SJSA1 (cell line): ENCODE results near the gene RYR2. TPM values are rescaled to one million over a fixed set of nuclear protein-coding genes. Genes with fewer than 3 reads are reported as not detected.
"Not testable (repeated sequence)": the region's sequence is repeated elsewhere in the genome, so short reads cannot be mapped to it uniquely, and the experiment has no call there.

ENCODE experiments used
- DNase-seq, 2 experiments: peaks; one replicate each; pipeline ENCODE4 v3.0.0-alpha.2; 2015 to 2020; ENCODE audit warnings: low spot score in 2 of 2, low read depth in 1 of 2
- H3K27ac ChIP-seq: fragments of 250-450 bp; sonication (Bioruptor Pico); 2 replicates; pipeline ENCODE4 v1.5.1; 2020; ENCODE audit warnings: mild to moderate bottlenecking, moderate library complexity
- H3K27me3 ChIP-seq: fragments of 250-450 bp; sonication (Bioruptor Pico); replicated peaks from 2 replicates; pipeline ENCODE4 v1.5.1; 2020; ENCODE audit warnings: mild to moderate bottlenecking, moderate library complexity
- H3K36me3 ChIP-seq: fragments of 250-450 bp; sonication (Bioruptor Pico); 2 replicates; pipeline ENCODE4 v1.5.1; 2020; ENCODE audit warnings: mild to moderate bottlenecking
- H3K4me1 ChIP-seq: fragments of 250-450 bp; sonication (Bioruptor Pico); replicated peaks from 2 replicates; pipeline ENCODE4 v1.6.1; 2021; ENCODE audit warnings: mild to moderate bottlenecking
- H3K4me3 ChIP-seq: fragments of 250-450 bp; sonication (Bioruptor Pico); 2 replicates; pipeline ENCODE4 v1.5.1; 2020; ENCODE audit warnings: mild to moderate bottlenecking
- H3K9me3 ChIP-seq: fragments of 250-450 bp; sonication (Bioruptor Pico); replicated peaks from 2 replicates; pipeline ENCODE4 v1.5.1; 2020; ENCODE audit warnings: mild to moderate bottlenecking
- total RNA-seq: library from RNA; depleted of rRNA; stranded (reverse); fragments of >200 nt; shearing (Covaris generic); gene quantifications from 2 replicates; pipeline ENCODE4 v1.2.3, GENCODE V29; 2014

Gene RYR2
- total RNA-seq, 1 experiment from 2014 or later, result not detected

DNA sequence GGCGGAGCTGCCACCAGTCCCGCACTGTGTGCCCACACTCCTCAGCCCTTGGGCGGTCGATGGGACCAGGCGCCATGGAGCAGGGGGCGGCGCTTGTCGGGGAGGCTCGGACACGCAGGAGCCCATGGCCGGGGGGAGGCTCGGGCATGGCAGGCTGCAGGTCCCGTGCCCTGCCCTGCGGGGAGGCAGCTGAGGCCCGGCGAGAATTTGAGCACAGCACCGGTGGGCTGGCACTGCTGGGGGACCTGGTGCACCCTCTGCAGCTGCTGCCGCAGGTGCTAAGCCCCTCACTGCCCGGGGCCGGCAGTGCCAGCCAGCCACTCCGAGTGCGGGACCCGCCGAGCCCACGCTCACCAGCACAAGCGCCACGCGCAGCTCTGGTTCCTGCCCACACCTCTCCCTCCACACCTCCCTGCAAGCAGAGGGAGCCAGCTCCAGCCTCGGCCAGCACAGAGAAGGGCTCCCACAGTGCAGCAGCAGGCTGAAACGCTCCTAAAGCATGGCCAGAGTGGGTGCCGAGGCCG lies 267.7 kb downstream of the RYR2 start:
- Histone ChIP-seq H3K4me3 (no peak overlapping the region), H3K4me1 (no peaks in the 10 kb centered on the region), H3K9me3 (no peaks in the 10 kb centered on the region; the same call in 1 of the 2 replicates), H3K27ac (no peak overlapping the region), H3K36me3 (no peaks in the 10 kb centered on the region), H3K27me3 (no peaks in the 10 kb centered on the region)
- DNase-seq, result no peak

DNA sequence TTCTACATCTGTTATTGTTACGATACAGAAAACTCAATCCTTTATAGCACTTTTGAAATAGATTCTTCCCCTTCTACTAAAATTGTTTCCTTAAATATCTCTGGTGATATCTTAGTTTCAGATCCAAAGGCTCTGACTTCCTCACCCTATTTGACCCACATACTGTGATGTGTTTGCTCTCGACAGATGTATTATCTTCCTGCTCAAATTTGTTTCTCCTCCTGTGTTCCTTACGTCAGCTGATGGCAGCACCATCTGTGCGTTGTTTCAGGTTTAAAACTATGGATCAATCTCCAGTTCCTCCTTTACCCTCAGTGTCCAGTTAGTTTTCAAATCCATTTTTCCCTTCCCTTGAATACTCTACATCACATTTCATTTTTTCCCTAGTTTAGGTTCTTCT lies 274.4 kb downstream of the RYR2 start:
- no peaks in the 10 kb centered on the region for H3K4me1 ChIP-seq
- no peaks in the 10 kb centered on the region; the same call in 1 of the 2 replicates for H3K9me3 ChIP-seq
- DNase-seq, result no peak
- H3K27me3 ChIP-seq, result no peaks in the 10 kb centered on the region
- no peak overlapping the region for H3K27ac ChIP-seq
- no peaks in the 10 kb centered on the region for H3K36me3 ChIP-seq
- H3K4me3 ChIP-seq, result no peak overlapping the region

DNA sequence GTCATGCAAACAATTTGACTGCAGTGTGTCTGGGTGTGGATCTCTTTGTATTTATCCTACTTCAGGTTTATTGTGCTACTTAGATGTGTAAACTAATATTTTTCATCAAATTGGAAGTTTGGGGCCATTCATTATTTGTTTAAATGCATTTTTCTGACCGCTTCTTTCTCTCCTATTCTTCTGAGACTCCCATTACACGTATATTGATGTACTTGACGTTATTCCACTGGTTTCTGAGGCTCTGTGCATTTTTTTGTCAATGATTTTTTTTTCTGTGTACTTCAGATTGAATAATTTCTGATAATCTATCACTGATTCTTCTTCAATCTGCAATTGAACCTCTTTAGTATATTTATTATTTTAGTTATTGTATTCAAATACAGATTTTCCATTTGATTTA lies 276.8 kb downstream of the RYR2 start:
- Histone ChIP-seq H3K36me3 (no peaks in the 10 kb centered on the region), H3K27me3 (no peaks in the 10 kb centered on the region), H3K27ac (no peak overlapping the region), H3K9me3 (no peaks in the 10 kb centered on the region), H3K4me1 (no peaks in the 10 kb centered on the region), H3K4me3 (no peak overlapping the region)
- DNase-seq, result no peak

DNA sequence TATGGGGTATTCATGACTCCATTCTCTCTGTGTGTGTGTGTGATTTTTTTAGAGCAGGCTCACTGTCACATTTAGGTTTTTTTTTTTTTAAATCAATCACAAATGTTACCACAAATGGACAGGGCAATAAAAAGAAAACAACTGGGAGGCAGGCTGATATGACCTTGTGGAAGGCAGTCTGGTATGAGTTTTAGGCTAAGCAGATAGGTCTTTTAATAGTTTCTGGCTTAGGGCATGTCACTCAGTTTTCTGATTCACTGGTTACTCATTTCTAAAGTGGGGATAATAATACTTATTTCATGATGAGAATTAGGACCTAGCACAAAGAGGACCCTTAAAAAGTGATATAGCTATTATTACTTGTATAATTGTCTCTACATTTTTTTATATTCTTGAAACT lies 278.9 kb downstream of the RYR2 start:
- Histone ChIP-seq H3K4me3 (no peak overlapping the region), H3K36me3 (no peaks in the 10 kb centered on the region), H3K9me3 (no peaks in the 10 kb centered on the region), H3K27me3 (no peaks in the 10 kb centered on the region), H3K27ac (no peak overlapping the region), H3K4me1 (no peaks in the 10 kb centered on the region)
- no peak for DNase-seq

DNA sequence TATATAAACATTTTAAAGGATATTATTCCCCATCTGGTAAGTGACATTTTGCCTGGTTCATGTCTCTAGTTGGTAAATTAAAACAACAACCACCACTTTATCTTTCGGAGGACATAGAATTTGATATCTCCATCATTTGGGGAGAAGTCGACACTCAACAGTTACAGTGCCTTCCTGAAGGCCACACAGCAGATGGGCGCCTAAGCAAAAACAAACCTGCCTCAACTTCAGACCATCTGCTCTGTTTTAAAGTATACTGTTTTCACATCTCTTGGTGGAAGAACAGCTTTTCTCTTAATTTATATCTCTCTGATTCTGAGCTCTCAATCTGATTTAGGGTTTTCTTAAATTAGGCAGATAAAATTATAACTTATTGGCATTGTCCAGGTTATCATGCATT lies 282.2 kb downstream of the RYR2 start:
- no peak overlapping the region for H3K27ac ChIP-seq
- H3K4me1 ChIP-seq, result no peaks in the 10 kb centered on the region
- no peak overlapping the region for H3K4me3 ChIP-seq
- H3K9me3 ChIP-seq, result no peaks in the 10 kb centered on the region
- H3K27me3 ChIP-seq, result no peaks in the 10 kb centered on the region
- no peak for DNase-seq
- no peaks in the 10 kb centered on the region for H3K36me3 ChIP-seq

DNA sequence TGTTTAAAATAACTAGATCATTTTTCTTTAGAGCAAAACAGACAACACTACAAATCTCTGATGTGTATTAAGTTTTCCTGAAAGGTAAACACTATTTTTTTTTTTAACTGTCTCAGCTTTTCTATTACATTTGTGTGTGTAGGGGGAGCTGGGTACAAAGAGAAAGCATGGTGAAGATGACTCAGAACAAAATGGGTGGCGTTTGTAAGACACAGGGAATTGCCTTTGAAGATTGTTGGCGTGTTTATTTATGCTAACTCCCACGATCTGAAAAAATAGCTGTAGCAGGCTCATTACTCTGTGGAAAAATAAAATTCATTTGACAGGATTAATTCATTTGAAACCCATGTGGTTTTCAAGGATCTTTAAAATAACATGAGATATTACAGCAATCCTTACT lies 285.1 kb downstream of the RYR2 start:
- no peaks in the 10 kb centered on the region for H3K4me1 ChIP-seq
- no peak for DNase-seq
- no peak overlapping the region for H3K27ac ChIP-seq
- H3K4me3 ChIP-seq, result no peak overlapping the region
- no peaks in the 10 kb centered on the region for H3K36me3 ChIP-seq
- no peaks in the 10 kb centered on the region for H3K9me3 ChIP-seq
- no peaks in the 10 kb centered on the region for H3K27me3 ChIP-seq

DNA sequence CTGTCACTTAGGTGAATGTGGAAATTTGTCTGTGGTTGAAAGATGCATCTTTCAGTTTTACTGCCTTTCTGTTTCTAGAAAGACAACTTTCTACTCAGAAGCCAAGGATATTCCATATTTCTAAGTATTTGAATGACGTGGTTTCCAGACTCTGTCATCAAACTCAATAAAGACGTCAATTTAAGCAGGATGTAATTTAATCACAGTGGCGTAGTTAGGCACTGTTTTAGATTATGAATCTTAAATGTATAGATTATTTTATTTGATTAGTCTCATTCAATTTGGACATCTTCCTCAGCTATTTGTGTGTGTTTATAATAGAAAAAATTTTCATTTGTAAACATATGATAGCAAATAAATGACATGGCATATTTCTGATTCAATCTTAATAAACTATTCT lies 298.9 kb downstream of the RYR2 start:
- H3K9me3 ChIP-seq, result no peaks in the 10 kb centered on the region
- no peak overlapping the region for H3K27ac ChIP-seq
- H3K4me1 ChIP-seq, result no peaks in the 10 kb centered on the region
- no peak overlapping the region for H3K4me3 ChIP-seq
- no peaks in the 10 kb centered on the region for H3K27me3 ChIP-seq
- DNase-seq, result no peak
- no peaks in the 10 kb centered on the region for H3K36me3 ChIP-seq

DNA sequence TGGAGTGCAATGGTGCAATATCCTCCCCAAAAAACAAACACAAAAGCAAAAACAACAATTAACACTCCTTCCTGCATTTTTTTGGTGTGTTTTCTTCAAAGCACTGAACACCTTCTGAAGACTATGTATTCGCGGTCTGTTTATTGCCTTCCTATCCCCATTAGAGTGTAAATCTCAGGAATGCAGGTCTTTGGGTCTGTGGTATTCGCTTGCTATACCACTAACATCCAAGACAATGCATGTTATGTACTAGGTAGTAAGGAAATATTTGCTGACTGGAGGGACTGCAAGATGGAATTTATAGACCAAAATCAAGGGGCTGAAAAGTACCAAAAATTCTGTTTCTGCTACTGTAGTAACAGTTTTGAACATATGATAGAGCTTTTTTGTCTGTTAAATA lies 299.4 kb downstream of the RYR2 start:
- H3K9me3 ChIP-seq, result no peaks in the 10 kb centered on the region
- DNase-seq, result no peak
- no peaks in the 10 kb centered on the region for H3K27me3 ChIP-seq
- no peak overlapping the region for H3K4me3 ChIP-seq
- H3K36me3 ChIP-seq, result no peaks in the 10 kb centered on the region
- no peak overlapping the region for H3K27ac ChIP-seq
- no peaks in the 10 kb centered on the region for H3K4me1 ChIP-seq

DNA sequence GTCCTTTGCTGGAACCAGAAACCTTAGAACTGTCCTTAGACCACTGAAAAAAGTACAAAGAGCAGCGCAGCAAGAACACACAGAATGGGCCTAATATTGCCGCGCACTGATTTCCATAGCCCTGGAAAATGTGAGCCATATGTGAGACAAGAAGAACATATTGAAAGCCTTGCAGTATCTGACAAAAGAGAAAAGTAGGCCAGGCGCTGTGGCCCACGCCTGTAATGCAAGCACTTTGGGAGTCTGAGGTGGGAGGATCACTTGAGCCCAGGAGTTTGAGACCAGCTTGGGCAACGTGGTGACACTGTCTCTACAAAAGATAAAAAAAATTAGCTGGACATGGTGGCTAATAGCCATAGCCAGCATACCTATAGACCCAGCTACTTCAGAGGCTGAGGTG lies 300.7 kb downstream of the RYR2 start:
- H3K4me1 ChIP-seq, result no peaks in the 10 kb centered on the region
- H3K4me3 ChIP-seq, result no peak overlapping the region
- H3K36me3 ChIP-seq, result no peaks in the 10 kb centered on the region
- no peaks in the 10 kb centered on the region for H3K9me3 ChIP-seq
- H3K27ac ChIP-seq, result no peak overlapping the region
- H3K27me3 ChIP-seq, result no peaks in the 10 kb centered on the region
- no peak for DNase-seq

DNA sequence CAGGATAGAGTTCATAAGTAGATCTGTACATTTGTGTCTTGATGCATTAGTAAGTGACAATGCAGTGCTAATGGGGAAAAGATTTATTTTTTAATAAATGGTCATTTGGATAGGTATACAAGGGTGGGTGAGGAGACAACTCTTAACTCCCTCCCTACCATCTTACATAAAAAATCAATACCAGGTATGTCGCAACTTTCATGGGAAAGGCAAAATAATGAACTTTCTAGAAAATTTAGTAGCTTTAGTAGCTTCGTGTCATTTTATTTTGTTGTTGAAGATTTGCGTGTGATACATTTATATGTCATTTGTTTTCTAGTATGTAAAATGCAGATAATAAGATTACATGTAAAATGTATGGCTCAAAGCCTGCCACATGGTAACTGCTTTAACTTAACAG lies 310.8 kb downstream of the RYR2 start:
- DNase-seq, result no peak
- Histone ChIP-seq H3K27me3 (no peaks in the 10 kb centered on the region), H3K9me3 (no peaks in the 10 kb centered on the region), H3K4me3 (no peak overlapping the region), H3K27ac (no peak overlapping the region), H3K36me3 (no peaks in the 10 kb centered on the region), H3K4me1 (no peaks in the 10 kb centered on the region)

DNA sequence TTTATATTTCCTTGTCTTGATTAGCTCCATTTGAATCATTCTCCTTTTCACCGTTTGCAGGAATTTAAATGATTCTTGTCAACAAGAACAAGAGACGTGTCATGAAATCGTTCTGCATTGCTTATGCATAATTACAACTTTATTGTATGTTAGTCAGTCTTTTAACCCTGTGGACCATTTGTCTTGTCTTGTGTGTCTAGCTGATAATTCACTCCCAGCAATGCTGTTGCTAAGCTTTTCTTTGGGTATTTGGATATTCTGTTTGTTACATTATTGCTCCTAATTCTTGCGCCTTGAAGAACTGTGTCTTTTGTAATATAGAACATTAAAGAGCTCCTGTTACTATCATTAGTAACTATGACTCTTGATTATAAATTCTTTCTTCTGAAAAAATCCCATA lies 311.9 kb downstream of the RYR2 start:
- H3K27me3 ChIP-seq, result no peaks in the 10 kb centered on the region
- H3K9me3 ChIP-seq, result no peaks in the 10 kb centered on the region
- no peak overlapping the region for H3K4me3 ChIP-seq
- no peak for DNase-seq
- no peak overlapping the region for H3K27ac ChIP-seq
- no peaks in the 10 kb centered on the region for H3K4me1 ChIP-seq
- no peaks in the 10 kb centered on the region for H3K36me3 ChIP-seq

DNA sequence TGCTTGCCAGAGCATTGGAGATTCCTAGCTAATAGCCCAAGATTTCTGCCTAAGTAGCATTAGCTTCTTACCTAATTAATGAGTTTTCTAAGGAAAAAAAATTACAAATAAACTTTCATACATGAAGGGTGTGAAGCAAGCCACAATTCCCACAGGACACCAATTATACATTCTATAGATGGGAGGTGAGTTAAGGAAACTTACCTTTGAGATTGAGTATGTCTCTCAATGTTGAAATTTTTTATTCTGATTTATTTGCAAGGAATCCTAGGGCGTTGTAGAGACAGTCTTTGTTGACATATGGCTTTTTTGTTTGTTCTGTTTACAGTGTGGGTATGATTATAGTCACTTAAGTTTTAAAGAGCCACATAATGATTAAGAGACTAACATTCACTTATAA lies 313.0 kb downstream of the RYR2 start:
- H3K9me3 ChIP-seq, result no peaks in the 10 kb centered on the region

DNA sequence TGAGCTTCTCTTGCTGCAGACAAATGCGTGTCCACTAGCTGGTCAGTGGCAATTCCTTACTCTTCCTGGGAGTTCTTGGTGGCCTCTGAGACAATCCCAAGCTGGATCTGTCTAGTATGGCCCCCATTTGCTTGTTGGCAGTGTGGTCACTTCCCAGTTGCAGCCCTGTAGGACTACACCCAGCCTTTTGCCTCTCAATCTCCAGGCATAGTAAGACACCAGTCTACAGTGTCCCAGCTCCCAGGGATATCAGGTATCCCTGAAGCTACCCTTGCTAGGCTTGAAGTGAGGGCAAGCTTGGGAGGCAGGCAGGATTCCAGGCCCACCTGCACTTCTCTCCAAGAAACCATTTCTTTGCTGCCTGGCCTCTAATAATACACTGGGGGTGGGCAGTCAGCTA lies 316.6 kb downstream of the RYR2 start:
- Histone ChIP-seq H3K4me3 (no peak overlapping the region), H3K9me3 (no peaks in the 10 kb centered on the region), H3K27ac (no peak overlapping the region), H3K36me3 (no peaks in the 10 kb centered on the region), H3K4me1 (no peaks in the 10 kb centered on the region), H3K27me3 (no peaks in the 10 kb centered on the region)
- no peak for DNase-seq

More for the DNA sequence above, 313.0 kb downstream of the RYR2 start:
- no peak for DNase-seq
- Histone ChIP-seq H3K27me3 (no peaks in the 10 kb centered on the region), H3K4me1 (no peaks in the 10 kb centered on the region), H3K36me3 (no peaks in the 10 kb centered on the region), H3K27ac (no peak overlapping the region), H3K4me3 (no peak overlapping the region)

DNA sequence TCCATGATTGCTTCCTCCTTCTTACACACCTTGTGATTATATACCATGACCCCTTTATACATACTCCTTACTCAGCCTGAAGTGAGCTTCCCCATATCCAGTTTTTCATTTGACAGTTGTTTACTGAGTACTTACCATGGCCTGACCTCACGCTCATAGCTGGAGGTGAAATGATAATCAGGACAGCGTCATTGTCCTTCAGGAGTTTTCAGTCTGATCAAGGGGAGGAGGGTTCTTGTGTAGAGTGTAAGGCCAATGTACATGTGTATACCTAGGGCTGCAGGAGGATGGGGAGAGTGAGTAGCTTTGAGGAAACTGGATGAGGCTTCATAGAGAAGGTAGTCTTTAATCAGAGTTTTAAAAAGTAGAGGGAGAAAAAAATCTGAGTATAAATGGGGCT lies 325.8 kb downstream of the RYR2 start:
- Histone ChIP-seq H3K27ac (no peak overlapping the region), H3K36me3 (no peaks in the 10 kb centered on the region), H3K9me3 (no peaks in the 10 kb centered on the region), H3K27me3 (no peaks in the 10 kb centered on the region; the same call in 1 of the 2 replicates), H3K4me1 (no peaks in the 10 kb centered on the region), H3K4me3 (no peak overlapping the region)
- DNase-seq, result no peak

DNA sequence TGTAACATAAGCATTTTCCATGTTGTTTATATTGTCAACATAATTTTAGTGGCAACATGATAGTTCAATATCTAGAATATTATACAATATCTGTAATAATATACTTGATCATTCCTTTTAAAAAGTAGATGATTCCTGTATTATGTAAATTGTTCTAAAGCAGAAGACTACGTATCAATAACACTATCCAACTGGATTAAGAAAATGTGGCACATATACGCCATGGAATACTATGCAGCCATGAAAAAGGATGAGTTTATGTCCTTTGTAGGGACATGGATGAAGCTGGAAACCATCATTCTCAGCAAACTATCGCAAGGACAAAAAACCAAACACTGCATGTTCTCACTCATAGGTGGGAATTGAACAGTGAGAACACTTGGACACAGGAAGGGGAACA lies 329.5 kb downstream of the RYR2 start:
- not testable (repeated sequence) for H3K4me3 ChIP-seq, H3K9me3 ChIP-seq, H3K4me1 ChIP-seq, H3K36me3 ChIP-seq, H3K27ac ChIP-seq, H3K27me3 ChIP-seq, DNase-seq
